Glomerular endothelial cell (primary cell): ENCODE measurements around the gene KRT13. TPM values are rescaled to one million over a fixed set of nuclear protein-coding genes. Genes with fewer than 3 reads are reported as not detected.

Experiments
- DNase-seq: peaks from one replicate; pipeline ENCODE4 v3.0.0-alpha.2; 2011; ENCODE audit warnings: low read depth, low spot score; ENCODE audit errors: extremely low read depth
- total RNA-seq: library from RNA; depleted of rRNA; stranded (reverse); fragments of >200 nt; gene quantifications from 2 replicates; pipeline ENCODE4 v1.2.3, GENCODE V29; 2015

Gene KRT13
- total RNA-seq, 1 donor from 2014 or later, result not detected

- no peak for DNase-seq
Observed at GRCh38 chr17:41498276-41498675, 7.1 kb downstream of the KRT13 start.

- DNase-seq, result peak; percentile 31
Observed at GRCh38 chr17:41496803-41497484, 8.5 kb downstream of the KRT13 start.

GRCh38 chr17:41494524-41494923, 10.9 kb downstream of the KRT13 start:
- no peak for DNase-seq

GRCh38 chr17:41492771-41493170, 12.6 kb downstream of the KRT13 start:
- DNase-seq, result peak; percentile 52

GRCh38 chr17:41492351-41492750, 13.1 kb downstream of the KRT13 start:
- DNase-seq, result peak; percentile 31

- DNase-seq, result no peak
Observed at GRCh38 chr17:41491476-41491875, 13.9 kb downstream of the KRT13 start.

GRCh38 chr17:41490000-41490990, 15.1 kb downstream of the KRT13 start:
- DNase-seq, result no peak

GRCh38 chr17:41489531-41489930, 15.9 kb downstream of the KRT13 start, which contains the start of gene KRT36:
Gene KRT36 (minus strand): TSS chr17:41489910. CDS start chr17:41489864, 46 bp downstream.
- no peak for DNase-seq

- DNase-seq, result no peak
Observed at GRCh38 chr17:41486809-41487530, 18.4 kb downstream of the KRT13 start.

- DNase-seq, result no peak
Observed at GRCh38 chr17:41486316-41486715, 19.1 kb downstream of the KRT13 start.

- DNase-seq, result no peak
Observed at GRCh38 chr17:41484920-41485904, 20.2 kb downstream of the KRT13 start.

- no peak for DNase-seq
Observed at GRCh38 chr17:41483991-41484826, 21.2 kb downstream of the KRT13 start.

GRCh38 chr17:41483531-41483930, 21.9 kb downstream of the KRT13 start:
- DNase-seq, result no peak

- no peak for DNase-seq
Observed at GRCh38 chr17:41481036-41481435, 24.4 kb downstream of the KRT13 start, which contains the start of gene KRT35. Gene KRT35 (minus strand): TSS chr17:41481151. CDS start chr17:41481097, 54 bp downstream.

GRCh38 chr17:41480581-41480980, 24.8 kb downstream of the KRT13 start:
- no peak for DNase-seq

GRCh38 chr17:41480136-41480535, 25.3 kb downstream of the KRT13 start:
- no peak for DNase-seq

- DNase-seq, result no peak
Observed at GRCh38 chr17:41478237-41478636, 27.2 kb downstream of the KRT13 start.

GRCh38 chr17:41476866-41477815, 28.3 kb downstream of the KRT13 start:
- DNase-seq, result no peak
